Measurements from ENCODE around the gene ITSN2. TPM values are rescaled to one million over a fixed set of nuclear protein-coding genes. Genes with fewer than 3 reads are reported as not detected.

Gene ITSN2
- total RNA-seq, 6 experiments from 2014 or later: 22.6 to 34.1 (median 28.9) TPM

DNA sequence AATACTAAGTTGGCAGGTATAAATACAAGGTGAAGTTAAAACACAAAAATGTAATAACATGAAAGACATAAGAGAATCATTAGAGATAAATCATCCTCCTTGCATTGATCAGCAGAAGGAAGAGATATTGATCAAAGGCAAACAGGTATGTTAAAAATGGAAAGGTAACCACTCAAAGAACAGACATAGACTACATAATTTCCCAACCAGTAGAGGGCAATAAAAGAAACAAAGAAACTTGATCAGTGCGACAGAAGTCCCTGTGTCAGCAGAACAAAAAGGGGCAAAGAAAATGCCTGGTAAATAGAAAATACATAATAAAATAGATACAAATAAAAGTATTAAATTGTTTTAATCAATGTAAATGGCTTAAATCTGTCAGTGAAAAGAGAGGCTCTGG lies 131.9 kb downstream of the ITSN2 start:
- intact Hi-C loops (cut with DNase I): loop anchor here in 1 of 2 donors (10.0 kb wide), 1 partner anchor 156 kb away; no protein-coding TSS in a partner anchor

DNA sequence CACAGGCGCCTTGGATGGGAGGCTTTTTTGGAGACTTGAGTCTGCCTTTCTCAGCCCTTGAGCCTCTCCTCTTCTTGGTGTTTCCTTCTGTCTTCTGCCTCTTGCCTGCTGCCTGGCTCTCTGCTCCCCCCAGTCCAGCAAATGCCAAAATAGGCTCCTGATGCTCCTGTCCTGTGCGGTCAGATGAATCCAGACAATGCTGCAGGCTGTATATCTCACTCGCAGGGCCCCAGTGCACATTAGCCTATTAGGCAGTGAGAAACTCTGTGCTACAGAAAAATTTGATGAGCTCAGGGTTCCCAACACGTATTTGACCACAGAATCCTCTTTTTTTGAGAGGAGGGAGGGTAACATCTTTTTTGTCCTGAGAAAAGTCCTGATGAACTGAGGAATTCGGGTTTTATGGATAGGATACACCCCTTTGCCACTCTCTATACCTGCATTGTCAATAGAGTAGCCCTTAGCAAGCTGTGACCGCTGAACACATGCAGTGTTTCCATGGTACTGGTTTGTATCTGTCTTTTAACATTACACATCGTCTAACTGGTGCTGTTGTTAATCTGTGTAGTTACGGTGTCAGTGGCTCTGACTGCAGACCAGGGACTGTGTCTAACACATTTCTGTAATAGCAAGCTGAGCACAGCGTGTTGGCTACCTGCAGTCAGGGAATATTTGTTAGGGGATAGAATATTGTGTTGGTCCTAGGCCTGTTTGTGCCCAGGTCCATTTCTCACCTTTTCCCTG lies 134.7 kb downstream of the ITSN2 start:
- Histone ChIP-seq H3K9me3 (no peaks in the 10 kb centered on the region), H3K36me3 (peaks cover 0 to 3% (median 0%) of the 10 kb centered on the region in 4 donors), H3K4me3 (no peak overlapping the region), H3K4me1 (no peaks in the 10 kb centered on the region), H3K27me3 (no peaks in the 10 kb centered on the region), H3K27ac (no peak overlapping the region)
- TF ChIP-seq POLR2A (IDR thresholded peaks at IDR 0.05): no peak
- TF ChIP-seq, protein P1, sequence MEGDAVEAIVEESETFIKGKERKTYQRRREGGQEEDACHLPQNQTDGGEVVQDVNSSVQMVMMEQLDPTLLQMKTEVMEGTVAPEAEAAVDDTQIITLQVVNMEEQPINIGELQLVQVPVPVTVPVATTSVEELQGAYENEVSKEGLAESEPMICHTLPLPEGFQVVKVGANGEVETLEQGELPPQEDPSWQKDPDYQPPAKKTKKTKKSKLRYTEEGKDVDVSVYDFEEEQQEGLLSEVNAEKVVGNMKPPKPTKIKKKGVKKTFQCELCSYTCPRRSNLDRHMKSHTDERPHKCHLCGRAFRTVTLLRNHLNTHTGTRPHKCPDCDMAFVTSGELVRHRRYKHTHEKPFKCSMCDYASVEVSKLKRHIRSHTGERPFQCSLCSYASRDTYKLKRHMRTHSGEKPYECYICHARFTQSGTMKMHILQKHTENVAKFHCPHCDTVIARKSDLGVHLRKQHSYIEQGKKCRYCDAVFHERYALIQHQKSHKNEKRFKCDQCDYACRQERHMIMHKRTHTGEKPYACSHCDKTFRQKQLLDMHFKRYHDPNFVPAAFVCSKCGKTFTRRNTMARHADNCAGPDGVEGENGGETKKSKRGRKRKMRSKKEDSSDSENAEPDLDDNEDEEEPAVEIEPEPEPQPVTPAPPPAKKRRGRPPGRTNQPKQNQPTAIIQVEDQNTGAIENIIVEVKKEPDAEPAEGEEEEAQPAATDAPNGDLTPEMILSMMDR (IDR thresholded peaks at IDR 0.05): no peak
- DNase-seq (no peak), ATAC-seq (no peak)
- WGBS (ENCODE audit: insufficient coverage, low coverage, low lambda C conversion rate, missing lambda C conversion rate): 89% methylated on average over 8 of the region's 9 CpGs
- intact Hi-C loops (cut with DNase I): loop anchor here in 1 of 2 donors (10.0 kb wide), 1 partner anchor 159 kb away; no protein-coding TSS in a partner anchor

More for the DNA sequence above, 131.9 kb downstream of the ITSN2 start:
- Histone ChIP-seq H3K27me3 (no peaks in the 10 kb centered on the region), H3K4me1 (no peaks in the 10 kb centered on the region), H3K9me3 (no peaks in the 10 kb centered on the region), H3K27ac (no peak overlapping the region), H3K4me3 (no peak overlapping the region), H3K36me3 (no peaks in the 10 kb centered on the region)
- no peak for DNase-seq
- no peak for TF ChIP-seq POLR2A (IDR thresholded peaks at IDR 0.05)
- TF ChIP-seq, protein P1 (IDR thresholded peaks at IDR 0.05): peak; percentile 44 to 53 (median 50)
- peak; percentile 59 to 76 (median 65) for ATAC-seq
- 23% methylated on average over 1 of the region's 1 CpG for WGBS (ENCODE audit: insufficient coverage, low coverage, low lambda C conversion rate, missing lambda C conversion rate)

DNA sequence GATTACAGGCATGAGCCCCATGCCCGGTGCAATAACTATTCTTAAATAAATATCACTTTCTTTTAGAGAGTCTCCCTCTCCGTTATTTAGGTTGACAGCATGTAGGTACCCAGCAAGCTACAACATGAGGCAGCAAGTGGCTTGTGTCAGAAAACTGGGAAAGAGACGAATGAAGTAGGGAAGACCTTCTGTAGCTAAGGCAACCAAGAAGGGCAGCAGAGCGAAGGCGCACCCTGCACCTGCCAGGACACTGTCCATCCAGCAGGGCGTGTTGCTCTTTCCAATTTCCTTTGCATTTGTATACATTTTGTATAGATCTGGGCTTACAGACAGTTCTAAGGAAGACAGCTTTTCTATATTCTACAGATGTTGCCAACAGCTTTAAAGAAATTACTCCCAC lies 137.4 kb downstream of the ITSN2 start:
- intact Hi-C loops (cut with DNase I): loop anchor here in 1 of 2 donors (10.0 kb wide), 1 partner anchor 162 kb away; no protein-coding TSS in a partner anchor
- TF ChIP-seq, protein P1 (IDR thresholded peaks at IDR 0.05): no peak
- TF ChIP-seq POLR2A (IDR thresholded peaks at IDR 0.05): no peak
- WGBS (ENCODE audit: insufficient coverage, low coverage, low lambda C conversion rate, missing lambda C conversion rate): 78% methylated on average over 6 of the region's 6 CpGs
- Histone ChIP-seq H3K4me3 (no peak overlapping the region), H3K4me1 (no peaks in the 10 kb centered on the region), H3K27ac (no peak overlapping the region), H3K36me3 (peaks cover 0 to 12% (median 2%) of the 10 kb centered on the region in 4 donors), H3K27me3 (no peaks in the 10 kb centered on the region), H3K9me3 (no peaks in the 10 kb centered on the region)
- DNase-seq (no peak), ATAC-seq (no peak)

DNA sequence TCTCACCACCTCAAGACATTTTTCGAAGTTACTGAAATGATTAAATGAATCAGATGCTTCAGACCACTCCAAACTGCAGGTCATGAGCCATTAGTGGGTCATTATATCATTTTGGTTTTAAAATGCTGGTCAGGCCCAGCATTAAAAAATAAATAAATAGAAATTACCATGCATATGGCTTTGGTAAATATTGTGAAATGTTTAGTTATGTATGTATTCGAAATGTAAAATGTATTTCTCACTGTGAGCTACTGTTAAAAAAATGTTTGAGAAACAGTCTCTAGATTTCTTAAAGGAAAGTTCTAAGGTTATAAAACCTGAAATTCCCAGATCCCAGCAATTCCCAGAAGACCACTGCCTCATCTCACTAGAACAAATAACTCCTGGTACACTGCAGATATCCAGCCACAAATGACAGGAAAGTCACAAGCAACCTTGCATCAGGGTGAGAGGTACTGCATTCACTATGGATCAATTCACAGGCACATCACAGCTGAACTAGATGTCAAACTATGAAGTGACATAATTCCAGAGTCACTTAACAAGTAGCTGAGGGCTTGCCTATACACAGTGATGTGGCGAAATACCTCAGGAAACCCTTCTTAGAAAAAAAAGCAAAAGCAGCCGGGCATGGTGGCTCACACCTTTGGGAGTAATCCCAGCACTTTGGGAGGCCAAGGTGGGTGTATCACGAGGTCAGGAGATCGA lies 138.8 kb downstream of the ITSN2 start:
- Histone ChIP-seq H3K27ac (no peak overlapping the region), H3K36me3 (peaks cover 0 to 12% (median 2%) of the 10 kb centered on the region in 4 donors), H3K4me3 (no peak overlapping the region), H3K27me3 (no peaks in the 10 kb centered on the region), H3K9me3 (no peaks in the 10 kb centered on the region), H3K4me1 (no peaks in the 10 kb centered on the region)
- TF ChIP-seq POLR2A (IDR thresholded peaks at IDR 0.05): no peak
- TF ChIP-seq, protein P1 (IDR thresholded peaks at IDR 0.05): no peak
- WGBS (ENCODE audit: insufficient coverage, low coverage, low lambda C conversion rate, missing lambda C conversion rate): 87% methylated on average over 6 of the region's 6 CpGs
- DNase-seq (no peak), ATAC-seq (no peak)
- intact Hi-C loops (cut with DNase I): loop anchor here in 1 of 2 donors (10.0 kb wide), 1 partner anchor 163 kb away; no protein-coding TSS in a partner anchor

All from right lobe of liver (tissue), 6 donors.